ENCODE measurements around the gene ASPDH. TPM values are rescaled to one million over a fixed set of nuclear protein-coding genes. Genes with fewer than 3 reads are reported as not detected.

The ASPDH gene
- total RNA-seq, 2 experiments from 2014 or later, result not detected

DNA sequence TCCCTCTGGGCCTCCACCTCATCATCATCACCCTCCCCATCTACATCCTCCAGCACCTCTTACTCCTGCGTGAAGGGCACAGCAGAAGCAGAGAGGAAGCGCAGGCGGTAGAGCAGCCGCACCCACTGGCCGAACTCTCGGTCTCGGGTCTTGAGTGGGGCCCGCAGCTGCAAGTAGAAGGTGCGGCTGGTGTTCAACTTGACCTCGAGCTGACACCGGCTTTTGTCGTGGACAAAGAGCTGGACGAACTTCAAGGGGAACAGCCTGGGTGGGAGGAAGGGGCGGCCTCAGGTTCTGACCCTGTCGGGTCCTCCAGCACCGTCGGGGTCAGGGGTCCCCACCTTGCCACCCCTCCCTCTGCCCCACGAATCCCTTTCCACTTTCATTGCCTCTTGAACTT is 46.1 kb downstream of the ASPDH start:
- H3K4me1 Mint-ChIP-seq, result no peaks in the 10 kb centered on the region
- H3K9me3 Mint-ChIP-seq (ENCODE audit: low read depth), result no peaks in the 10 kb centered on the region
- no peak for DNase-seq
- no peaks in the 10 kb centered on the region for H3K27me3 Mint-ChIP-seq
- no peak overlapping the region for H3K4me3 Mint-ChIP-seq
- ATAC-seq, result no peak
- CTCF ChIA-PET, result no interaction called here
- H3K36me3 Mint-ChIP-seq, result no peaks in the 10 kb centered on the region
- no peak overlapping the region for H3K27ac Mint-ChIP-seq

DNA sequence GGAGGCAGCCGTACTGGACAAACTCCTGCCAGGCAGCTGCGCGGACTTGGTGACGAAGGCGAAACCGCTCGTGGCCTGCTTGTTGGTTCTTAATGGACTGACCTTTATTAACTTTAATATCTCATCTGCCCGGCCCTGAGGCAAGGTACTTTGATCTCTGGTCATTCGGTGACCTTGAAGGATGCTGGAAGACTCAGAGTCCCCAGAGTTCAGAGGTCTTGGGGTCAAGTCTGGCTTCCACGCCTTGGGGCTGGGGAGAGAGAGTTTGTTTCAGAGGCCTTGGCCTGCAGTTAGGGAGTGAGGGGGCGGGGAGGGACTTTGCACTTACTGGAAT is 47.0 kb downstream of the ASPDH start:
- H3K36me3 Mint-ChIP-seq, result no peaks in the 10 kb centered on the region
- H3K9me3 Mint-ChIP-seq (ENCODE audit: low read depth), result no peaks in the 10 kb centered on the region
- H3K4me1 Mint-ChIP-seq, result no peaks in the 10 kb centered on the region
- no peak overlapping the region for H3K4me3 Mint-ChIP-seq
- CTCF ChIA-PET, result interaction anchor here (1.3 to 2.8 kb wide), 2 partner anchors 8 to 98 kb away, joined by 3 to 10 read pairs; no protein-coding TSS in a partner anchor
- no peak overlapping the region for H3K27ac Mint-ChIP-seq
- no peaks in the 10 kb centered on the region for H3K27me3 Mint-ChIP-seq
- ATAC-seq (no peak), DNase-seq (no peak)

DNA sequence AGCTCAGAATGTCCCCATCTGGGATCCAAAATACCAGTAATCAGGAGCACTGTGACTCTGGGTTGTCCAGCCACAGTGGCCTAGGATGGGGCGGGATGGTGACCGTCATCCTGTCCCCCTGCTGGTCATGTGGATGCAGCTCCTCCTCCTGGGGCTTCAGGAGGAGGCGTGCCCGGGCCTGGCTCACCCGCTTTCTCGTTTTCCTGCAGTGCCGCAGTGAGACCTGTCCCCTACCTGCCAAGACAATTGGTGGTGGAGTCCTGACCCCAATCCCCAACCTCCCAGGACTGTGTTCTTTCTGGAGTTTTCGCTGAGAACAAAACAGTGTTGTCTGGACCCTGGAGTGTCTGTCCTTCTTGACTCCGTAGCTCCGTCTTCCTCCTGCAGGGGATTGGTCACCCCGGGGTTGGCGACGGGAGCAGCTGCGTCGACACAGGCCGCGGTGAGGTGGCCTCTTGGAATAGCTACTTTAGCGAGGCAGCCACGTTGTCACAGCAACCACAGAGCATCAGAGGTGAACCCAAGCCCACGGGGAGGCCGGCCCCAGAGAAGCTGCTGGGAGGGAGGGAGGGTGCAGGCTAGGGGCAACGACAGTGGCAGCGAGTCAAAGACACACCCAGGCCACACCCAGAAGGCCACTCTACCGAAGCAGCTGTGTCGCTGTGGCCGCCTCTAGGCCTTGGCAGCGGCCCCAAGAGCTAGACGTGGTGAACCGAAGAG is 47.6 kb downstream of the ASPDH start:
- ATAC-seq, result no peak
- Mint-ChIP-seq H3K27me3 (no peaks in the 10 kb centered on the region), H3K9me3 (ENCODE audit: low read depth) (no peaks in the 10 kb centered on the region), H3K36me3 (no peaks in the 10 kb centered on the region), H3K4me3 (no peak overlapping the region), H3K27ac (no peak overlapping the region), H3K4me1 (peaks cover 4% of the 10 kb centered on the region)
- no peak for DNase-seq
- CTCF ChIA-PET, result interaction anchor here (1.3 to 2.8 kb wide), 3 partner anchors 9 to 109 kb away, joined by 3 to 10 read pairs (median 3); no protein-coding TSS in a partner anchor

DNA sequence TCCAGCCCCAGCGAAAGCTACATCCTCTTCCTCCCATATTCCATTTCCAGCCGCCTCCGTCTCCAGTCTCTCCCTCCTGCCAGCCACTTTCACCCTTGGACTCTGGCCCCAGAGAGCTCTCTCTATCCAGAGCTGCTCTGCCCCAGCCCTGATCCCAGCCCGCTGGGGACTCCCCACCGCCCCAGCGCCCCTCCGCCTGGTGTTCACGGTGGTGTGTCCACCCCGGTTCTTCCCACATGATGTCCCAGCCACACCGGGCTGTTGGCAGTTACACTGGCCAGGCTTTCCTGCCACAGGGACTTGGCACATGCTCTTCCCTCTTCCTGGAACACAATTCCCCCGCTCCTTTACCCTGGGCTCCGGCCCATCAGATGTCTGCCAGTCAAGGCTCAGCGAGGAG is 48.7 kb downstream of the ASPDH start:
- H3K4me3 Mint-ChIP-seq, result no peak overlapping the region

DNA sequence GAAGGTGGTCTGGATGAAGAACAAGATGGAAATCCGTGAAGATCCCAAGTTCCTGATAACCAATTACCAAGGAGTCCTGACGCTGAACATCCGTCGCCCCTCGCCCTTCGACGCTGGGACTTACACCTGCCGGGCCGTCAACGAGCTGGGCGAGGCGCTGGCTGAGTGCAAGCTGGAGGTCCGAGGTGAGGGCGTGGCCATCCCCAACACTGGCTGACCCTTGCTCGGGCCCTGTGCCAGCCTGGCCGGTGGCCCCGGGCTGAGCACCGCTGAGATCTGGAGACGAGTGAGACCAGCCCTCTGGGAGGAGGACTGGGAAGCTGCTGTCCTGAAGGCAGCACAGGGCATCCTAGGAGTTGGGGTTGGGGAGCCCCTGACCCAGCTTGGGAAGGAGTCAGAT is 49.4 kb downstream of the ASPDH start:
- DNase-seq (no peak), ATAC-seq (no peak)
- H3K36me3 Mint-ChIP-seq, result no peaks in the 10 kb centered on the region
- H3K9me3 Mint-ChIP-seq (ENCODE audit: low read depth), result no peaks in the 10 kb centered on the region
- H3K27me3 Mint-ChIP-seq, result no peaks in the 10 kb centered on the region
- no peak overlapping the region for H3K4me3 Mint-ChIP-seq
- peaks cover 14% of the 10 kb centered on the region for H3K4me1 Mint-ChIP-seq
- no peak overlapping the region for H3K27ac Mint-ChIP-seq
- CTCF ChIA-PET, result interaction anchor here (0.8 to 2.8 kb wide), 2 partner anchors 96 to 107 kb away, joined by 3 to 10 read pairs; no protein-coding TSS in a partner anchor

More for the DNA sequence above, 48.7 kb downstream of the ASPDH start:
- Mint-ChIP-seq H3K27me3 (no peaks in the 10 kb centered on the region), H3K4me1 (peaks cover 12% of the 10 kb centered on the region), H3K27ac (no peak overlapping the region), H3K9me3 (ENCODE audit: low read depth) (no peaks in the 10 kb centered on the region), H3K36me3 (no peaks in the 10 kb centered on the region)
- ATAC-seq (no peak), DNase-seq (no peak)
- CTCF ChIA-PET, result interaction anchor here (1.4 to 2.8 kb wide), 2 partner anchors 97 to 107 kb away, joined by 3 to 10 read pairs; no protein-coding TSS in a partner anchor

DNA sequence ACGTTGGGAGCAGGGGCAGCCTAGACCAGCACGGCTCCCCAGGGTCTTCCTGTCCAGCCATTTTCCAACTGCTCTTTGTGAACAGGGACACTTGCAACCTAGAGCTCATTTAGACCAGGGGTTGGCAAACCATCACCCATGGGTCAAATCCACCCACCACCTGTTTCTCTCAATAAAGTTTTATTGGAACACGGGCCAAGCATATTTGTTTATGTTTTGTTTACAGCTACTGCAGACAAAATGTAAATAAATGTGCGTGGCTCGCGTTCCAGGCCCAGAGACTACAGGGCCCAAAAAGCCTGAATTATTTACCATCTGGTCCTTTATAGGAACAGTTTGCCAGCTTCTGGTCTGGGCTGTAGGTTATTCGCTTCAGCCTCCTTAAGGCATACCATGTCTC is 50.7 kb downstream of the ASPDH start:
- DNase-seq (no peak), ATAC-seq (no peak)
- Mint-ChIP-seq H3K9me3 (ENCODE audit: low read depth) (no peaks in the 10 kb centered on the region), H3K36me3 (no peaks in the 10 kb centered on the region), H3K27ac (no peak overlapping the region), H3K27me3 (peaks cover 3% of the 10 kb centered on the region), H3K4me3 (no peak overlapping the region), H3K4me1 (peaks cover 14% of the 10 kb centered on the region)
- CTCF ChIA-PET, result interaction anchor here (0.9 to 3.3 kb wide), 6 partner anchors 93 to 210 kb away, joined by 3 to 63 read pairs (median 4); no protein-coding TSS in a partner anchor

Other genes with a start within 250 kb of the ASPDH start
- 1 to 10 TPM; 1.3 to 2.3 TPM for gene KCNC3, start 184.5 kb downstream of the ASPDH start, total RNA-seq
- gene NAPSA, start 148.3 kb downstream of the ASPDH start, total RNA-seq, result 1 to 10 TPM; 5.3 to 8.8 TPM
- 10 to 100 TPM; 62.2 to 69.8 TPM for gene NR1H2, start 137.5 kb downstream of the ASPDH start, total RNA-seq
- 100 to 1,000 TPM; 158 to 215 TPM for gene POLD1, start 129.6 kb downstream of the ASPDH start, total RNA-seq
- under 1 TPM; 0.23 to 0.66 TPM for gene SPIB, start 95.0 kb downstream of the ASPDH start, total RNA-seq
- gene MYBPC2, start 81.0 kb downstream of the ASPDH start, total RNA-seq, result not detected
- 10 to 100 TPM; 47.8 to 57.2 TPM for gene EMC10, start 37.4 kb downstream of the ASPDH start, total RNA-seq
- gene GARIN5A, start 37.1 kb downstream of the ASPDH start, total RNA-seq, result not detected
- gene JOSD2, start 2.7 kb downstream of the ASPDH start, total RNA-seq, result 10 to 100 TPM; 40.2 to 41.7 TPM
- not detected for gene LRRC4B, start 54.5 kb upstream of the ASPDH start, total RNA-seq
- not detected for gene SYT3, start 126.0 kb upstream of the ASPDH start, total RNA-seq
- under 1 TPM in 1 of 2 experiments, not detected in 1; 0.70 TPM for gene C19orf81, start 135.5 kb upstream of the ASPDH start, total RNA-seq
- not detected for gene SHANK1, start 205.9 kb upstream of the ASPDH start, total RNA-seq
- gene CLEC11A, start 209.5 kb upstream of the ASPDH start, total RNA-seq, result under 1 TPM; 0.61 to 0.89 TPM